Ishikawa (cell line): ENCODE data around the gene RAPGEF4.

Experiments used
- CEBPB ChIP-seq: IDR thresholded peaks from 2 replicates; pipeline ENCODE4 v1.6.1; 2012
- CREB1 ChIP-seq: IDR thresholded peaks from 2 replicates; pipeline ENCODE4 v1.6.1; 2012; ENCODE audit warnings: low read depth
- EP300 ChIP-seq: IDR thresholded peaks from 2 replicates; pipeline ENCODE4 v1.6.1; 2012; ENCODE audit warnings: borderline replicate concordance
- NFIC ChIP-seq: IDR thresholded peaks from 2 replicates; pipeline ENCODE4 v1.6.1; 2012
- RAD21 ChIP-seq: IDR thresholded peaks from 2 replicates; pipeline ENCODE4 v1.6.1; 2012; ENCODE audit warnings: low read depth
- TAF1 ChIP-seq: IDR thresholded peaks from 2 replicates; pipeline ENCODE4 v1.6.1; 2012; ENCODE audit warnings: low read depth, mild to moderate bottlenecking
- USF1 ChIP-seq: IDR thresholded peaks from 2 replicates; pipeline ENCODE4 v1.6.1; 2012
- TF ChIP-seq, protein P1 (sequence below): IDR thresholded peaks from 2 replicates; pipeline ENCODE4 v1.6.1; 2012
- TF ChIP-seq, protein P2 (sequence below): IDR thresholded peaks from 2 replicates; pipeline ENCODE4 v1.6.1; 2012; ENCODE audit warnings: low read depth, mild to moderate bottlenecking

- TF ChIP-seq, protein P1, sequence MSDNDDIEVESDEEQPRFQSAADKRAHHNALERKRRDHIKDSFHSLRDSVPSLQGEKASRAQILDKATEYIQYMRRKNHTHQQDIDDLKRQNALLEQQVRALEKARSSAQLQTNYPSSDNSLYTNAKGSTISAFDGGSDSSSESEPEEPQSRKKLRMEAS = no peak
- TF ChIP-seq TAF1 (no peak), EP300 (no peak), NFIC (no peak), CEBPB (no peak), RAD21 (peak; percentile 69), USF1 (no peak), CREB1 (no peak)
- TF ChIP-seq, protein P2, sequence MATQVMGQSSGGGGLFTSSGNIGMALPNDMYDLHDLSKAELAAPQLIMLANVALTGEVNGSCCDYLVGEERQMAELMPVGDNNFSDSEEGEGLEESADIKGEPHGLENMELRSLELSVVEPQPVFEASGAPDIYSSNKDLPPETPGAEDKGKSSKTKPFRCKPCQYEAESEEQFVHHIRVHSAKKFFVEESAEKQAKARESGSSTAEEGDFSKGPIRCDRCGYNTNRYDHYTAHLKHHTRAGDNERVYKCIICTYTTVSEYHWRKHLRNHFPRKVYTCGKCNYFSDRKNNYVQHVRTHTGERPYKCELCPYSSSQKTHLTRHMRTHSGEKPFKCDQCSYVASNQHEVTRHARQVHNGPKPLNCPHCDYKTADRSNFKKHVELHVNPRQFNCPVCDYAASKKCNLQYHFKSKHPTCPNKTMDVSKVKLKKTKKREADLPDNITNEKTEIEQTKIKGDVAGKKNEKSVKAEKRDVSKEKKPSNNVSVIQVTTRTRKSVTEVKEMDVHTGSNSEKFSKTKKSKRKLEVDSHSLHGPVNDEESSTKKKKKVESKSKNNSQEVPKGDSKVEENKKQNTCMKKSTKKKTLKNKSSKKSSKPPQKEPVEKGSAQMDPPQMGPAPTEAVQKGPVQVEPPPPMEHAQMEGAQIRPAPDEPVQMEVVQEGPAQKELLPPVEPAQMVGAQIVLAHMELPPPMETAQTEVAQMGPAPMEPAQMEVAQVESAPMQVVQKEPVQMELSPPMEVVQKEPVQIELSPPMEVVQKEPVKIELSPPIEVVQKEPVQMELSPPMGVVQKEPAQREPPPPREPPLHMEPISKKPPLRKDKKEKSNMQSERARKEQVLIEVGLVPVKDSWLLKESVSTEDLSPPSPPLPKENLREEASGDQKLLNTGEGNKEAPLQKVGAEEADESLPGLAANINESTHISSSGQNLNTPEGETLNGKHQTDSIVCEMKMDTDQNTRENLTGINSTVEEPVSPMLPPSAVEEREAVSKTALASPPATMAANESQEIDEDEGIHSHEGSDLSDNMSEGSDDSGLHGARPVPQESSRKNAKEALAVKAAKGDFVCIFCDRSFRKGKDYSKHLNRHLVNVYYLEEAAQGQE = no peak
Measured at GRCh38 chr2:172972005-172972619, 236.5 kb downstream of the RAPGEF4 start.
